Gastrocnemius medialis (tissue), 4 donors: ENCODE measurements around the gene YAE1. TPM values are rescaled to one million over a fixed set of nuclear protein-coding genes. Genes with fewer than 3 reads are reported as not detected.
A peak's percentile ranks its signal among the peaks of the same experiment; 100 is the strongest.

Experiments
- ATAC-seq, 2 donors: fragments of 150-250 bp; one replicate each; pipeline ENCODE4 v1.9.1; 2016
- DNase-seq, 2 donors: peaks; one replicate each; pipeline ENCODE4 v3.0.0-alpha.2; 2019
- H3K27ac ChIP-seq, 4 donors: fragments of 200-600 bp; sonication (generic); 1 replicate in 1 of 4; 2 replicates in 3 of 4; pipeline ENCODE4 v1.5.1; 2016 to 2018; ENCODE audit warnings: mild to moderate bottlenecking in 2 of 4, moderate library complexity in 1 of 4
- H3K27me3 ChIP-seq, 3 donors: fragments of 200-600 bp; sonication (generic) in 2 of 3; 1 replicate in 1 of 3; 2 replicates in 2 of 3; pipeline versions ENCODE4 v1.5.1 to v1.6.0; 2016 to 2019; ENCODE audit warnings: mild to moderate bottlenecking in 1 of 3, moderate library complexity in 1 of 3
- H3K36me3 ChIP-seq, 2 donors: fragments of 200-600 bp; sonication (generic) in 1 of 2; one replicate each; pipeline ENCODE4 v1.5.1; 2017 to 2018
- H3K4me1 ChIP-seq, 2 donors: fragments of 200-600 bp; sonication (generic) in 1 of 2; one replicate each; pipeline ENCODE4 v1.5.1; 2016 to 2017; ENCODE audit warnings: mild to moderate bottlenecking in 2 of 2
- H3K4me3 ChIP-seq, 4 donors: fragments of 200-600 bp; sonication (generic) in 3 of 4; 1 replicate in 1 of 4; 2 replicates in 3 of 4; pipeline ENCODE4 v1.5.1; 2016 to 2019; ENCODE audit warnings: mild to moderate bottlenecking in 2 of 4
- H3K9me3 ChIP-seq, 3 donors: fragments of 200-600 bp; sonication (generic) in 2 of 3; 1 replicate in 1 of 3; 2 replicates in 2 of 3; pipeline ENCODE4 v1.5.1; 2016 to 2019
- POLR2A ChIP-seq, 2 donors: fragments of 450-650 bp; IDR thresholded peaks; one replicate each; pipeline ENCODE4 v1.6.1; 2017; ENCODE audit warnings: antibody characterized with exemption in 2 of 2, mild to moderate bottlenecking in 2 of 2, moderate library complexity in 2 of 2
- in situ Hi-C, 4 donors: fragments of 200-750 bp; cut with MboI; loops; one replicate each; pipeline versions ENCODE4 v1.15.0 to v1.8.0; 2017; ENCODE audit warnings: low sequenced_read_pairs in 4 of 4
- intact Hi-C: fragments of 100-400 bp; cut with DNase I; formaldehyde crosslinking; loops from one replicate; pipeline ENCODE4 v1.15.1; 2023; ENCODE audit warnings: low total_unique reads
- total RNA-seq, 4 donors: library from RNA; depleted of rRNA; stranded (reverse); fragments of >200 nt; gene quantifications; one replicate each; pipeline versions ENCODE4 v1.1.0 to v1.2.3, GENCODE V29; 2016
- TF ChIP-seq, protein P1 (sequence below), 5 experiments: fragments of 450-650 bp in 3 of 5; fragments of 200-600 bp in 2 of 5; sonication (generic) in 2 of 5; IDR thresholded peaks in 4 of 5; conservative IDR thresholded peaks in 1 of 5; 1 replicate in 4 of 5; 2 replicates in 1 of 5; pipeline ENCODE4 v1.5.1; 2016 to 2019; ENCODE audit warnings: antibody characterized with exemption in 5 of 5, mild to moderate bottlenecking in 3 of 5, moderate library complexity in 3 of 5

YAE1 gene
- total RNA-seq, 4 donors from 2014 or later, result 4.6 to 20.2 (median 10.2) TPM

DNA sequence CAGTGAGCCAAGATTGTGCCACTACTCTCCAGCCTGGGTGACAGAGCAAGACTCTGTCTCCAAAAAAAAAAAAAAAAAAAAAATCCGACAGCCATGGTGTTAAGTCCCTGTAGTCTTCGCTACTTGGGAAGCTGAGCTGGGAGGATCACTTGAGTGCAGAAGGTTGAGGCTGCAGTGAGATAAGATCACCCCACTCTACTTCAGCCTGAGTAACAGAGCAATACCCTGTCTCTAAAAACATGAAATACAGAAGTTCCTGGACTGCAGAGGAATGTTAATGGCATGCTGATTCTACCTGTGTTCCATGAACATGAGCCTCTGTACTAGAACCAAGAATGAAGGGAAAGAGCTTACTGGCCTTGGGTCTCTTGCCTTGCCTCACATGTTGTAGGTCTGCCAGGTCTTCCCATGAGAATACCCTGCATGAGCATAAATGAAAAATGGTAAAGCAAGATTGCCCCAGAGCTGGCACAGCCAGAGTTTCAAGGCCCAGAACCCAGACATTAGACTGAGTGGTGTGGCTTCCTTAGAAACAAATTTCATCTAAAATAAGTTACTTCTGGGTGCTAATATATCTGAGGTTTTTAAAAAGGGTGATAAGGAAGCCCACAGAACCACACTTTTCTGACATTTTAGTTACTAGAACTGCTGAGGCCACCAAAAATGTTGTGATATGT lies 8.6 kb downstream of the YAE1 start:
- ATAC-seq (no peak), DNase-seq (no peak)
- intact Hi-C loops (no loop called here), in situ Hi-C loops (no loop called here)
- TF ChIP-seq POLR2A (IDR thresholded peaks at IDR 0.05), result no peak
- TF ChIP-seq, protein P1, sequence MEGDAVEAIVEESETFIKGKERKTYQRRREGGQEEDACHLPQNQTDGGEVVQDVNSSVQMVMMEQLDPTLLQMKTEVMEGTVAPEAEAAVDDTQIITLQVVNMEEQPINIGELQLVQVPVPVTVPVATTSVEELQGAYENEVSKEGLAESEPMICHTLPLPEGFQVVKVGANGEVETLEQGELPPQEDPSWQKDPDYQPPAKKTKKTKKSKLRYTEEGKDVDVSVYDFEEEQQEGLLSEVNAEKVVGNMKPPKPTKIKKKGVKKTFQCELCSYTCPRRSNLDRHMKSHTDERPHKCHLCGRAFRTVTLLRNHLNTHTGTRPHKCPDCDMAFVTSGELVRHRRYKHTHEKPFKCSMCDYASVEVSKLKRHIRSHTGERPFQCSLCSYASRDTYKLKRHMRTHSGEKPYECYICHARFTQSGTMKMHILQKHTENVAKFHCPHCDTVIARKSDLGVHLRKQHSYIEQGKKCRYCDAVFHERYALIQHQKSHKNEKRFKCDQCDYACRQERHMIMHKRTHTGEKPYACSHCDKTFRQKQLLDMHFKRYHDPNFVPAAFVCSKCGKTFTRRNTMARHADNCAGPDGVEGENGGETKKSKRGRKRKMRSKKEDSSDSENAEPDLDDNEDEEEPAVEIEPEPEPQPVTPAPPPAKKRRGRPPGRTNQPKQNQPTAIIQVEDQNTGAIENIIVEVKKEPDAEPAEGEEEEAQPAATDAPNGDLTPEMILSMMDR (IDR thresholded peaks at IDR 0.05 in 4 of 5, conservative IDR thresholded peaks at IDR 0.05 in 1 of 5), result no peak
- H3K9me3 ChIP-seq, result no peaks in the 10 kb centered on the region
- H3K4me1 ChIP-seq, result no peaks in the 10 kb centered on the region
- H3K27ac ChIP-seq, result no peak overlapping the region
- H3K36me3 ChIP-seq, result peaks cover 0 to 15% of the 10 kb centered on the region in 2 donors
- H3K27me3 ChIP-seq, result no peaks in the 10 kb centered on the region
- no peak overlapping the region for H3K4me3 ChIP-seq

DNA sequence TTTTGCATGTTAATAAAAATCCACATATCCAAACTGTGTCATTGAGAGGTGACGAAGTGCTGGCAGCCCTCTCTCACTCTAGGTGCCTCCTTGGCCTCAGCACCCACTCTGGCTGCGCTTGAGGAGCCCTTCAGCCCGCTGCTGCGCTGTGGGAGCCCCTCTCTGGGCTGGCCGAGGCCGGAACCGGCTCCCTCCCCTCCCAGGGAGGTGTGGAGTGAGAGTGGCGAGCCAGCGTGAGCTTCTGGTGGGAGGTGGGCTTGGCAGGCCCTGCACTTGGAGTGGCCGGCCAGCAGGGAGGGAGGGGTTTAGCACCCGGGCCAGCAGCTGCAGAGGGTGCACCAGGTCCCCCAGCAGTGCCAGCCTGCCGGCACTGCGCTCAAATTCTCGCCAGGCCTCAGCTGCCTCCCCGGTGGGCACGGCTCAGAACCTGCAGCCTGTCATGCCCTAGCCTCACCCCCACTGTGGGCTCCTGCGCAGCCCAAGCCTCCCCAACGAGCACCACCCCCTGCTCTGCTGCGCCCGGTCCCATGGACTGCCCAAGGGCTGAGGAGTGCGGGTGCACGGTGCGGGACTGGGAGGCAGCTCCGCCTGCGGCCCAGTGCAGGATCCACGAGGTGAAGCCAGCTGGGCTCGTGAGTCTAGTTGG lies 11.1 kb downstream of the YAE1 start:
- Histone ChIP-seq H3K27ac (no peak overlapping the region), H3K4me1 (no peaks in the 10 kb centered on the region), H3K27me3 (no peaks in the 10 kb centered on the region), H3K36me3 (peaks cover 0 to 8% of the 10 kb centered on the region in 2 donors), H3K9me3 (no peaks in the 10 kb centered on the region), H3K4me3 (no peak overlapping the region)
- intact Hi-C loops (no loop called here), in situ Hi-C loops (no loop called here)
- DNase-seq, result no peak
- ATAC-seq, result no peak
- TF ChIP-seq POLR2A (IDR thresholded peaks at IDR 0.05), result no peak
- TF ChIP-seq, protein P1 (IDR thresholded peaks at IDR 0.05 in 4 of 5, conservative IDR thresholded peaks at IDR 0.05 in 1 of 5), result no peak

DNA sequence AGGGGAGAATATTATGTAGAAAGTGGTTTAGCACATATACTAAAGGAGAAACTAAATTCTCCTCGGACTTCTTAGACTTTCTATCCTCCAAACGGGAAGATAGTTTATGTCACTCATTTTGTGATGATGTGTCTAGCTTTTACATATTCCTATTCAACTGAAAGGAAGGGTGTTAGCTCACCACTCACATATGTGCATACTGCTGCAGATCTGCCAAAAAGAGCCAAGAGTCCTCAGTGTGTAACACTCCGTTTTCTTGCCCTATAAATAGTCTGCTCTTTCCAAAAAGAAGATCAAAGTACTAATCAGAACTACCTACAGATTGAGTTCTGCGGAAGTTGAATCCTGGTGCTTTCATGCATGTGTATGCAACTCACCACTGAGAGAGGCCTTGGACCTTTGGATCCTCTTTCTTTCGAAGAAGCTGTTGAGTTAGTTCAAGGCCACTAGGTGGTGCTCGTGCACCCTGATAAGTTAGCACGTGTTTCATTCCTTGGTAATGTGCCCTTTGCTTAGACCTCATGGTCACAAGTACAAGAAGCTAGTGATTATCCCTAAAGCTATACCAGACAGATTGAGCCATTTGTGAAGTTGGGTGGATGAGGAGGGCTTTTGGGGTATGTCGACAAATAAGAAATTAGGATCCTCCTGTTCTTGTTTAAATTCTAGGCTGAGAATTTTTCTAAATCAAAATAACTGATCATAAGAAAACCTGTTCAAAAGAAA lies 14.1 kb downstream of the YAE1 start:
- H3K27ac ChIP-seq, result no peak overlapping the region
- peak; percentile 93 to 99 for ATAC-seq
- H3K9me3 ChIP-seq, result no peaks in the 10 kb centered on the region
- in situ Hi-C loops (loop anchor here (5.0 kb wide), 1 partner anchor 167 kb away; no protein-coding TSS in a partner anchor), intact Hi-C loops (loop anchor here (1.0 to 10.0 kb wide), 3 partner anchors 44 to 474 kb away; no protein-coding TSS in a partner anchor)
- H3K36me3 ChIP-seq, result no peaks in the 10 kb centered on the region
- peak; percentile 59 to 71 for DNase-seq
- H3K4me3 ChIP-seq, result no peak overlapping the region
- H3K4me1 ChIP-seq, result no peaks in the 10 kb centered on the region
- no peaks in the 10 kb centered on the region for H3K27me3 ChIP-seq
- TF ChIP-seq, protein P1 (IDR thresholded peaks at IDR 0.05 in 4 of 5, conservative IDR thresholded peaks at IDR 0.05 in 1 of 5), result peak; percentile 65 to 89 (median 83)
- no peak for TF ChIP-seq POLR2A (IDR thresholded peaks at IDR 0.05)

DNA sequence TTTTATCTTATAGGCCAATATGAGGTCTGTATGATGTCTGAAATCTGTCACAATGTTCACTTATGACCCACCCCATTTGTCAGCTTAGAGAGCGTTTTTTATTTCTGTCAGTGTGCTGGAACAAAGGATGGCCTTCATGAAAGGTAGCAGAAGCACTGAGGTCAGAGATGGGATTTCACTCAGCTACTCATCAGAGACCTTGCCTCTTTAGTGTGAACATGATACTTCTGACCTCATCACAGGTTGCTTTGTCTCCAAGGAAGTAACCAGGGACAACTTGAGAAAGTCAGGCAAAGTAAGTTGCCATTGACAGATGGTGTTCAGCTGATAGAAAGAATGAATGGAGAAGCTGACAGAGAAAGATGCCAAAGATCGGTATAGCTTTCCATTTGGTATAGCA lies 16.3 kb downstream of the YAE1 start:
- Histone ChIP-seq H3K4me3 (no peak overlapping the region), H3K27me3 (no peaks in the 10 kb centered on the region), H3K36me3 (no peaks in the 10 kb centered on the region), H3K4me1 (no peaks in the 10 kb centered on the region), H3K27ac (no peak overlapping the region), H3K9me3 (no peaks in the 10 kb centered on the region)
- in situ Hi-C loops (loop anchor here (5.0 kb wide), 1 partner anchor 165 kb away; no protein-coding TSS in a partner anchor), intact Hi-C loops (loop anchor here (10.0 kb wide), 1 partner anchor 472 kb away; no protein-coding TSS in a partner anchor)
- TF ChIP-seq, protein P1 (IDR thresholded peaks at IDR 0.05 in 4 of 5, conservative IDR thresholded peaks at IDR 0.05 in 1 of 5), result no peak
- no peak for TF ChIP-seq POLR2A (IDR thresholded peaks at IDR 0.05)
- DNase-seq (no peak), ATAC-seq (no peak)
